A673 (cell line): ENCODE results near the gene EGFR. TPM values are rescaled to one million over a fixed set of nuclear protein-coding genes. Genes with fewer than 3 reads are reported as not detected.

ENCODE experiments used
- BruUV-seq: library from RNA; stranded (reverse); fragments of 400-500 nt; replicated peaks from 2 replicates; lab custom pipeline; 2021; lab: Mats Ljungman, UMichigan
- CTCF ChIA-PET: fragments of 300-600 bp; sonication (Branson Sonifier 250); formaldehyde crosslinking; loops from one replicate; lab custom pipeline; 2022; ENCODE audit warnings: antibody characterized with exemption; lab: Charles Lee
- POLR2A ChIA-PET: fragments of 300-600 bp; sonication (Branson Sonifier 250); formaldehyde crosslinking; loops from one replicate; lab custom pipeline; 2022; ENCODE audit warnings: antibody characterized with exemption; ENCODE audit not compliant: low non-redundant PET; lab: Charles Lee
- DNase-seq: peaks from one replicate; pipeline ENCODE4 v3.0.0-alpha.2; 2015; ENCODE audit warnings: low spot score
- H3K27ac ChIP-seq: fragments of 200-600 bp; sonication (generic); 2 replicates; pipeline ENCODE4 v1.5.1; 2016; ENCODE audit warnings: mixed run types, low read depth, mild to moderate bottlenecking, mixed read lengths, antibody characterized with exemption, low read length; ENCODE audit not compliant: poor library complexity, severe bottlenecking
- H3K27me3 ChIP-seq: fragments of 200-600 bp; sonication (generic); replicated peaks from 2 replicates; pipeline ENCODE4 v1.6.1; 2017; ENCODE audit warnings: mixed run types, low read depth, mild to moderate bottlenecking, mixed read lengths, antibody characterized with exemption, low read length; ENCODE audit not compliant: insufficient read depth, poor library complexity
- H3K36me3 ChIP-seq: fragments of 200-600 bp; sonication (generic); 2 replicates; pipeline ENCODE4 v1.6.1; 2016; ENCODE audit warnings: mixed run types, mild to moderate bottlenecking, mixed read lengths, antibody characterized with exemption, low read length; ENCODE audit not compliant: insufficient read depth, poor library complexity, severe bottlenecking
- H3K4me1 ChIP-seq: fragments of 200-600 bp; sonication (generic); 2 replicates; pipeline ENCODE4 v1.6.1; 2017; ENCODE audit warnings: mixed run types, mild to moderate bottlenecking, mixed read lengths, antibody characterized with exemption, low read length; ENCODE audit not compliant: insufficient read depth, poor library complexity, severe bottlenecking
- H3K4me3 ChIP-seq: fragments of 200-600 bp; sonication (generic); 2 replicates; pipeline ENCODE4 v1.5.1; 2016; ENCODE audit warnings: low read depth, mixed run types, mild to moderate bottlenecking, mixed read lengths, low read length; ENCODE audit not compliant: poor library complexity, severe bottlenecking
- H3K9me3 ChIP-seq: fragments of 200-600 bp; sonication (generic); 2 replicates; pipeline ENCODE4 v1.6.1; 2016; ENCODE audit warnings: mixed run types, low read depth, mild to moderate bottlenecking, mixed read lengths, antibody characterized with exemption, low read length; ENCODE audit not compliant: poor library complexity, severe bottlenecking
- CTCF ChIP-seq: fragments of 300-800, 200-600 bp; sonication (generic); conservative IDR thresholded peaks from 2 replicates; pipeline ENCODE4 v1.5.1; 2017; ENCODE audit warnings: low read depth, mild to moderate bottlenecking, antibody characterized with exemption, low read length, moderate library complexity, mixed read lengths
- EZH2 ChIP-seq: fragments of 200-600 bp; sonication (generic); IDR thresholded peaks from 2 replicates; pipeline ENCODE4 v1.6.1; 2017; ENCODE audit warnings: borderline replicate concordance, low read depth, mild to moderate bottlenecking, mixed read lengths, antibody characterized with exemption, low read length; ENCODE audit not compliant: poor library complexity, severe bottlenecking
- intact Hi-C: fragments of 100-400 bp; cut with micrococcal nuclease; formaldehyde crosslinking; loops from one replicate; pipeline ENCODE4 v1.10.0; 2022; ENCODE audit not compliant: unreplicated experiment
- total RNA-seq: library from RNA; stranded (reverse); gene quantifications from 2 replicates; pipeline ENCODE4 v1.2.3, GENCODE V29; 2021

Gene EGFR
- total RNA-seq, 1 experiment from 2014 or later: 0.84 TPM

- Histone ChIP-seq H3K4me3 (no peak overlapping the region), H3K27me3 (no peaks in the 10 kb centered on the region), H3K9me3 (no peaks in the 10 kb centered on the region), H3K36me3 (no peaks in the 10 kb centered on the region), H3K4me1 (no peaks in the 10 kb centered on the region), H3K27ac (no peak overlapping the region)
- no peak for DNase-seq
- TF ChIP-seq EZH2 (no peak), CTCF (no peak)
- BruUV-seq: no TSS peak
- ChIA-PET POLR2A (no interaction called here), CTCF (no interaction called here)
- intact Hi-C loops: no loop called here
These were observed 211.2 kb downstream of the EGFR start for GRCh38 chr7:55230014-55230413.

DNA sequence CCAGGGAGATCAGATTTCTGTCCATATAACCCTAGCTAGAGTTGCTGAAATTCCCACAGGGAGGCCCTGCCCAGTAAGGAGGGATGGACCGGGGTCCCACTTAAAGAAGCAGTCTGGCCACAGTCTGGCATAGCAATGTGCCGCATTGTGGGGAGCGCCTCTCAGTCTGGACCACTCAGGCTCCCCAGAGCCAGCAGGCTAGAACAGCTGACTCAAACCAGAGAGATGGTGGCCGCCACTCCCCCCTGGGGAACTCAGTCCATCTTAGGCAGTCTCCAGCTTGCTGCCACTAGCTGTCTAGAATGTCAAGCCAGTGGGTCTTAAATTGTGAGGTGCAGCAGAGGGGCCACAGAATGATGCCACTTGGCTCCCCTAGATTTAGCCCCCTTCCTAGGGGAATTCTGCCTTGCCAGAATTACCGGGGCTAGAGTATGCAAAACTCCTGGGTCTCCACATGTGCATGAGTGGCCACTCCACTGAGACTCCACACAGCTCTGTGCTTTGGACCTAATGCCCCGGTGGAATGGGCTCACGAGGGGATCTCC lies 213.0 kb downstream of the EGFR start:
- no peak overlapping the region for H3K27ac ChIP-seq
- DNase-seq: no peak
- TF ChIP-seq EZH2: no peak
- TF ChIP-seq CTCF: no peak
- H3K4me1 ChIP-seq: no peaks in the 10 kb centered on the region
- POLR2A ChIA-PET: no interaction called here
- no peak overlapping the region for H3K4me3 ChIP-seq
- peaks cover 5% of the 10 kb centered on the region for H3K27me3 ChIP-seq
- no peaks in the 10 kb centered on the region for H3K9me3 ChIP-seq
- H3K36me3 ChIP-seq: no peaks in the 10 kb centered on the region
- no TSS peak for BruUV-seq
- CTCF ChIA-PET: no interaction called here
- intact Hi-C loops: no loop called here

DNA sequence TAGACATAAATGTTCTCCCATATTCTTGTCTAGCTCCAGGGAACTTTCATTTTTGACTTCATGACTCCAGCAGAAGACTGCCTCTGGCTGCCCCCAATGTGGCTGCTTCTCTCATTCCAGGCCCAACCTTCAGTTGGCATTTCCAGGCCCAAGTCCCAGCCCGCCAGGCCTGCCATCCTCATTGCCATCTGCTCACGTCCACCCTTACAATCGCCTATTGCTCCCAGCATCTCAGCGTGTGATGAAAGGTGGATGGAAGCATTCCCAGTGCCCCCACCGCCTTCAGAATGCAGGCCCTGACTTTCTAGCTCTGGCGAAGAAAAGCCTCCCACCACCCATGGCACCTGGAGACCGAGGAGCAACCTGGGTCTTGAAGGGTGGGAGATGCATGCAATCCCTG lies 214.2 kb downstream of the EGFR start:
- Histone ChIP-seq H3K27ac (no peak overlapping the region), H3K9me3 (no peaks in the 10 kb centered on the region), H3K36me3 (no peaks in the 10 kb centered on the region), H3K4me1 (no peaks in the 10 kb centered on the region), H3K27me3 (peaks cover 9% of the 10 kb centered on the region), H3K4me3 (no peak overlapping the region)
- intact Hi-C loops: no loop called here
- ChIA-PET CTCF (no interaction called here), POLR2A (no interaction called here)
- no peak for TF ChIP-seq CTCF
- no peak for DNase-seq
- no TSS peak for BruUV-seq
